A549 (cell line): Measurements from ENCODE around the gene RTN3. TPM values are rescaled to one million over a fixed set of nuclear protein-coding genes. Genes with fewer than 3 reads are reported as not detected.

Source experiments
- ATAC-seq, 2 experiments: fragments of 200-7000 bp in 1 of 2; fragments of >200 bp in 1 of 2; cut with Nextera tagmentation in 1 of 2; cut with Tn5 transposase in 1 of 2; 3 replicates each; pipeline versions ENCODE4 v1.8.0 to v1.9.1; 2018 to 2020; ENCODE audit warnings: mild to moderate bottlenecking in 1 of 2, moderate library complexity in 1 of 2
- CTCF ChIA-PET: fragments of 300-600 bp; sonication (Branson Sonifier 250); formaldehyde crosslinking; extraction: SDS; loops from one replicate; lab custom pipeline; 2021; ENCODE audit warnings: antibody characterized with exemption, inconsistent platforms; lab: Yijun Ruan, JAX
- POLR2A ChIA-PET: fragments of 350-600 bp; formaldehyde crosslinking; extraction: SDS; loops from one replicate; lab custom pipeline; 2021; ENCODE audit warnings: antibody characterized with exemption, inconsistent platforms; lab: Yijun Ruan, JAX
- DNase-seq, 2 experiments: peaks; one replicate each; pipeline versions ENCODE4 v3.0.0 to v3.0.0-alpha.2; 2011 to 2016; ENCODE audit warnings: low read depth in 1 of 2, low spot score in 1 of 2
- FAIRE-seq: peaks from 2 replicates; lab custom pipeline; 2011; peaks lifted over from hg19 to GRCh38; lab: Jason Lieb, UNC
- H3K27ac ChIP-seq, 2 experiments: fragments of >200 bp; sonication (Bioruptor Twin); formaldehyde crosslinking; 3 replicates each; pipeline ENCODE4 v1.5.1; 2016 to 2017
- H3K4me1 ChIP-seq: fragments of >200 bp; sonication (Bioruptor Twin); formaldehyde crosslinking; 3 replicates; pipeline ENCODE4 v1.6.1; 2016
- H3K4me2 ChIP-seq: fragments of >200 bp; sonication (Bioruptor Twin); formaldehyde crosslinking; 3 replicates; pipeline ENCODE4 v1.6.1; 2016
- H3K4me3 ChIP-seq: fragments of >200 bp; sonication (Bioruptor Twin); formaldehyde crosslinking; 3 replicates; pipeline ENCODE4 v1.5.1; 2016
- H3K9me3 ChIP-seq: fragments of >200 bp; sonication (Bioruptor Twin); formaldehyde crosslinking; 3 replicates; pipeline ENCODE4 v1.6.1; 2016
- CHD2 ChIP-seq: fragments of 150-350 bp; IDR thresholded peaks from 2 replicates; pipeline ENCODE4 v1.6.1; 2014; ENCODE audit warnings: low read length; ENCODE audit not compliant: partially characterized antibody
- FOSL2 ChIP-seq, 2 experiments: fragments of 450-650 bp in 1 of 2; fragments of >200 bp in 1 of 2; sonication (Bioruptor Twin) in 1 of 2; formaldehyde crosslinking; IDR thresholded peaks; 2 replicates each; pipeline versions ENCODE4 v1.5.0 to v1.6.1; 2016 to 2020; ENCODE audit warnings: mild to moderate bottlenecking in 1 of 2, moderate library complexity in 1 of 2
- HES2 ChIP-seq: fragments of >200 bp; sonication (Bioruptor Twin); formaldehyde crosslinking; IDR thresholded peaks from 2 replicates; pipeline ENCODE4 v1.6.1; 2016
- PHF8 ChIP-seq: fragments of 200-600 bp; sonication (generic); IDR thresholded peaks from 2 replicates; pipeline ENCODE4 v1.6.1; 2016; ENCODE audit warnings: low read depth, mild to moderate bottlenecking, antibody characterized with exemption, moderate library complexity, borderline replicate concordance
- POLR2AphosphoS2 ChIP-seq: conservative IDR thresholded peaks from 2 replicates; pipeline ENCODE4 v1.6.1; 2012; ENCODE audit warnings: low read length, improper control_type of control experiment, inconsistent platforms
- REST ChIP-seq: fragments of 200-600 bp; sonication (generic); IDR thresholded peaks from 2 replicates; pipeline ENCODE4 v1.6.1; 2016; ENCODE audit warnings: antibody characterized with exemption, mild to moderate bottlenecking, moderate library complexity
- SREBF2 ChIP-seq: fragments of 450-650 bp; IDR thresholded peaks from 2 replicates; pipeline ENCODE4 v1.6.1; 2014; ENCODE audit warnings: mild to moderate bottlenecking, moderate library complexity
- WGBS: methylation state at CpG from one replicate; pipeline ENCODE4 v1.1.6; 2017; ENCODE audit errors: missing lambda C conversion rate; 5-methylcytosine and 5-hydroxymethylcytosine counted together
- polyA plus RNA-seq, 4 experiments: library from polyadenylated mRNA; depleted of rRNA in 3 of 4; stranded (reverse); fragments of >200 nt; fragmentation: RNase III in 1 of 4; extraction: RNeasy Plus Mini Kit Qiagen cat#74134 plus additional on column Dnase treatment in 1 of 4; gene quantifications; 2 replicates in 3 of 4; 3 replicates in 1 of 4; pipeline ENCODE4 v1.2.3, GENCODE V29; 2011 to 2017

The RTN3 gene
- polyA plus RNA-seq, 2 of the 4 experiments (the other 2 are of a cell fraction): 108 to 196 TPM

GRCh38 chr11:63764679-63765647 lies 83.7 kb downstream of the RTN3 start:
- DNase-seq (peak in 1 of 2 experiments; percentile 33), ATAC-seq (peak in 1 of 2 experiments; percentile 30; a peak in 3 of 6 replicates), FAIRE-seq (no peak)
- Histone ChIP-seq H3K27ac (peak overlapping the region in 1 of 2 experiments; percentile 25; a peak in 2 of 6 replicates), H3K4me3 (no peak overlapping the region), H3K4me2 (0 out of 3 replicates have a peak overlapping the region, but pooled peaks have one; percentile 14), H3K4me1 (peaks cover 30% of the 10 kb centered on the region), H3K9me3 (no peaks in the 10 kb centered on the region)
- ChIA-PET CTCF (interaction anchor here (0.6 to 4.3 kb wide), 5 partner anchors 13 to 181 kb away, joined by 3 to 28 read pairs (median 6); no protein-coding TSS in a partner anchor), POLR2A (no interaction called here)
- WGBS: 76% methylated on average over 14 of the region's 30 CpGs
- no peak for TF ChIP-seq PHF8

GRCh38 chr11:63765688-63766241 lies 84.5 kb downstream of the RTN3 start:
- CTCF ChIA-PET: interaction anchor here (1.0 to 4.3 kb wide), 7 partner anchors 20 to 330 kb away, joined by 3 to 28 read pairs (median 3); no protein-coding TSS in a partner anchor
- POLR2A ChIA-PET: no interaction called here
- FAIRE-seq (no peak), DNase-seq (no peak), ATAC-seq (no peak)
- WGBS: 70% methylated on average over 4 of the region's 18 CpGs
- no peak overlapping the region for H3K4me3 ChIP-seq
- no peaks in the 10 kb centered on the region for H3K9me3 ChIP-seq
- H3K4me2 ChIP-seq: 0 out of 3 replicates have a peak overlapping the region, but pooled peaks have one; percentile 14
- H3K27ac ChIP-seq: peak overlapping the region in 1 of 2 experiments; percentile 25; a peak in 2 of 6 replicates
- peaks cover 30% of the 10 kb centered on the region for H3K4me1 ChIP-seq
- TF ChIP-seq CHD2 (no peak), HES2 (no peak), SREBF2 (no peak)

GRCh38 chr11:63766531-63767235 lies 85.4 kb downstream of the RTN3 start:
- DNase-seq (no peak), ATAC-seq (peak in 1 of 2 experiments; percentile 7; a peak in 2 of 6 replicates), FAIRE-seq (no peak)
- Histone ChIP-seq H3K4me1 (peaks cover 30% of the 10 kb centered on the region), H3K4me2 (peak overlapping the region; percentile 82), H3K4me3 (peak overlapping the region; percentile 63; the same call in 2 of the 3 replicates), H3K27ac (peak overlapping the region in 1 of 2 experiments; percentile 99; a peak in 1 of 6 replicates), H3K9me3 (no peaks in the 10 kb centered on the region)
- WGBS: 73% methylated on average over 7 of the region's 7 CpGs
- TF ChIP-seq FOSL2 (IDR thresholded peaks at IDR 0.05) (no peak), FOSL2 (CRISPR knock-in tag; IDR thresholded peaks at IDR 0.05) (no peak)
- ChIA-PET CTCF (interaction anchor here (1.0 to 4.3 kb wide), 12 partner anchors 9 to 383 kb away, joined by 3 to 32 read pairs (median 6); partner anchors contain the start of gene SPINDOC), POLR2A (interaction anchor here (1.4 kb wide), 1 partner anchor 95 kb away, joined by 4 read pairs; the partner anchor contains the start of gene ATL3)

GRCh38 chr11:63767267-63767564 lies 85.9 kb downstream of the RTN3 start:
- Histone ChIP-seq H3K4me2 (peak overlapping the region; percentile 82), H3K4me1 (peaks cover 30% of the 10 kb centered on the region), H3K9me3 (no peaks in the 10 kb centered on the region), H3K27ac (peak overlapping the region in 1 of 2 experiments; percentile 99; a peak in 3 of 6 replicates), H3K4me3 (peak overlapping the region; percentile 63)
- TF ChIP-seq POLR2AphosphoS2 (no peak), REST (no peak)
- ChIA-PET CTCF (interaction anchor here (0.6 to 4.3 kb wide), 37 partner anchors 10 to 386 kb away, joined by 3 to 32 read pairs (median 4); partner anchors contain the start of genes RCOR2 and SPINDOC), POLR2A (interaction anchor here (1.4 kb wide), 1 partner anchor 96 kb away, joined by 4 read pairs; the partner anchor contains the start of gene ATL3)
- ATAC-seq (no peak; a peak in 1 of 6 replicates), FAIRE-seq (no peak), DNase-seq (no peak)
- WGBS: 17% methylated on average over 4 of the region's 4 CpGs
